ENCODE data around the gene KIT.

The KIT gene

DNA sequence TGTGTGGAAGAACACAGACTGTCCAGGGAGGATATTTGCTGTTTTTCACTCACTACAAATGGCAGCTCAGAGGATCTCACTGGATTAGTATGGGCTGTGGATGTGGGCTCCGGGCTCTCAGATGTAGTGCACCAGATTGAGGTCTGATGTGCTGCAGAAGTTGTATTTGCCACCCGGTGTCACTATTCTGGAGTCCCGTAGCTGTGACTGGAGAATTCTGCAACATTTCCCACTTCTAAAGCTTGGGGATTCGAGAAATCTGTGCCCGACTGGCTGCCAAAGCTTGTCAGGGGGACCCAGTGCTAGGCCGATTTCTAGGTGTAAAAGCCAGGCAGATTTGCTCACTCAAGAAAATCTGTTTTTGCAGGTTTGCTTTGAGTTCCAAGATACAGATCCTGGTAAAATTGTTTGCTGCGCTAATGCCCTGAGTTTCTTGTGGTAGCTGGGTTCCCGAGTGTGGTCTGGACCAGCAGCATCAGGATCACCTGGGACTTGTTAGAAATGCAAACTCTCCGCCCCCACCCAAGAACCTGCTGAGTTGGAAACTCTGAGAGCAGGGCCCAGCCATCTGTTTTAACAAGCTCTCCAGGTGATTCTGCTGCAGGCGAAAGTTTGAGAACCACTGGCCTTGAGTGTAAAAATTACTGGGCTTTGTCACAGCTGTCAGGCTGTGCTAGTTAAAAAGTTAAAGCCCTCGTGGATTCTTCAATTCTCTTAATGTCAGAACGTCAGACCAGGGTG lies 18.1 kb downstream of the KIT start:
- H3K4me3 Mint-ChIP-seq = no peak overlapping the region

DNA sequence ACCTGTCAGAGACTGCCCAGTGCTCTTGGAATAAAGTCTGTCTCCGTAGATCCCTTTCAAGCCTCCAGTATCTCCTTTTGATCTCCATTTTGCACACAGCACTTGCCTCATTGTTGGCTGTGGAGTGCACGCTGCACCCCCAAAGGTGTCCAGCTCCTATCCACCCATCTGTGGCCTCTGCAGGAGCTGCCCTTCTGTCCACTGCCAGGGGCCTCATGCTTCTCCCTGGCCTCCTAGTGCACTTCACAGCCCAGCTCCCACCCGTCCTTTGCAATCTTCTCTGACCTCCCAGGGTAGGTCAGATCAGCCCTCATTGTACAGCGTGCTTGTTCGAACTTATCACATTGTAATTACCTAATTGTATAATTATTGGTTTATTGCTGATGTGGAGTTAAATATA lies 18.9 kb downstream of the KIT start:
- ATAC-seq (replicated peaks) = no peak
- DNase-seq = no peak
- H3K27me3 Mint-ChIP-seq = peaks cover 8 to 24% of the 10 kb centered on the region in 2 donors

More for the DNA sequence above, 18.1 kb downstream of the KIT start:
- ATAC-seq (replicated peaks) (no peak), DNase-seq (no peak)
- H3K36me3 Mint-ChIP-seq = no peaks in the 10 kb centered on the region
- peaks cover 0 to 1% of the 10 kb centered on the region in 2 donors for H3K9me3 Mint-ChIP-seq
- no peaks in the 10 kb centered on the region for H3K4me1 Mint-ChIP-seq
- H3K27ac Mint-ChIP-seq = no peak overlapping the region
- peaks cover 8 to 24% of the 10 kb centered on the region in 2 donors for H3K27me3 Mint-ChIP-seq

GRCh38 chr4:54677416-54677815 lies 19.7 kb downstream of the KIT start:
- Mint-ChIP-seq H3K36me3 (no peaks in the 10 kb centered on the region), H3K27me3 (peaks cover 8 to 24% of the 10 kb centered on the region in 2 donors), H3K27ac (no peak overlapping the region), H3K4me1 (no peaks in the 10 kb centered on the region), H3K4me3 (no peak overlapping the region), H3K9me3 (peaks cover 0 to 1% of the 10 kb centered on the region in 2 donors)
- DNase-seq = no peak
- no peak for ATAC-seq (replicated peaks)

More for the DNA sequence above, 18.9 kb downstream of the KIT start:
- H3K9me3 Mint-ChIP-seq = peaks cover 0 to 1% of the 10 kb centered on the region in 2 donors
- no peaks in the 10 kb centered on the region for H3K36me3 Mint-ChIP-seq
- no peak overlapping the region for H3K4me3 Mint-ChIP-seq
- no peaks in the 10 kb centered on the region for H3K4me1 Mint-ChIP-seq
- no peak overlapping the region for H3K27ac Mint-ChIP-seq

- no peak overlapping the region for H3K27ac Mint-ChIP-seq
- H3K4me3 Mint-ChIP-seq = no peak overlapping the region
- H3K36me3 Mint-ChIP-seq = no peaks in the 10 kb centered on the region
- H3K4me1 Mint-ChIP-seq = peaks cover under 1 to 2% of the 10 kb centered on the region in 2 donors
- DNase-seq = no peak
- ATAC-seq (replicated peaks) = no peak
- H3K27me3 Mint-ChIP-seq = peaks cover 8 to 24% of the 10 kb centered on the region in 2 donors
- peaks cover 0 to 1% of the 10 kb centered on the region in 2 donors for H3K9me3 Mint-ChIP-seq
Observed at GRCh38 chr4:54677853-54678650, 20.3 kb downstream of the KIT start.

- no peak overlapping the region for H3K4me3 Mint-ChIP-seq
- H3K9me3 Mint-ChIP-seq = peaks cover 0 to 1% of the 10 kb centered on the region in 2 donors
- H3K27ac Mint-ChIP-seq = peak overlapping the region; percentile 37
- H3K4me1 Mint-ChIP-seq = peaks cover 5 to 9% of the 10 kb centered on the region in 2 donors
- DNase-seq = no peak
- no peak for ATAC-seq (replicated peaks)
- H3K36me3 Mint-ChIP-seq = no peaks in the 10 kb centered on the region
- peaks cover 8 to 24% of the 10 kb centered on the region in 2 donors for H3K27me3 Mint-ChIP-seq
Observed at GRCh38 chr4:54678826-54679225, 21.1 kb downstream of the KIT start.

DNA sequence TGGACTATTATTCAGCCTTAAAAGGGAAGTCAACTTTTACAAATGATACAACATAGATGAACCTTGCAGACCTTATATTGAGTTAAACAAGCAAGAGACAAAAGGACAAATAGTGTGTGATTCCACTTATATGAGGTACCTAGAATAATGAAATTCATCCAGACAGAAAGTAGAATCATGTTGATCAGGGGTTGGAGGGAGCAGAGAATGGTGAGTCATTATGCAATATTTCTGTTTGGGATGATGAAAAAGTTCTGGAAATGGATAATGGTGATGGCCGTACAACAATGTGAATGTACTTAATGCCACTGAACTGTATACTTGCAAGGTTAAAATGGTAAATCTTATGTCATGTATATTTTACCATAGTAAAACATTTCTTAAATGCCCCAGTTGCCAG lies 22.1 kb downstream of the KIT start:
- no peak for DNase-seq
- Mint-ChIP-seq H3K27me3 (peaks cover 4 to 18% of the 10 kb centered on the region in 2 donors), H3K4me3 (no peak overlapping the region), H3K4me1 (peaks cover 11 to 18% of the 10 kb centered on the region in 2 donors), H3K9me3 (no peaks in the 10 kb centered on the region), H3K36me3 (no peaks in the 10 kb centered on the region), H3K27ac (no peak overlapping the region)
- no peak for ATAC-seq (replicated peaks)

- H3K4me3 Mint-ChIP-seq = peak overlapping the region in 1 of 2 donors; percentile 40
- no peak overlapping the region for H3K27ac Mint-ChIP-seq
- DNase-seq (peak; percentile 49), ATAC-seq (replicated peaks) (peak in 1 of 2 donors; percentile 27)
- H3K9me3 Mint-ChIP-seq = no peaks in the 10 kb centered on the region
- peaks cover 3 to 11% of the 10 kb centered on the region in 2 donors for H3K27me3 Mint-ChIP-seq
- peaks cover 0 to 4% of the 10 kb centered on the region in 2 donors for H3K36me3 Mint-ChIP-seq
- H3K4me1 Mint-ChIP-seq = peaks cover 34 to 47% of the 10 kb centered on the region in 2 donors
Observed at GRCh38 chr4:54683616-54684346, 26.0 kb downstream of the KIT start.

DNA sequence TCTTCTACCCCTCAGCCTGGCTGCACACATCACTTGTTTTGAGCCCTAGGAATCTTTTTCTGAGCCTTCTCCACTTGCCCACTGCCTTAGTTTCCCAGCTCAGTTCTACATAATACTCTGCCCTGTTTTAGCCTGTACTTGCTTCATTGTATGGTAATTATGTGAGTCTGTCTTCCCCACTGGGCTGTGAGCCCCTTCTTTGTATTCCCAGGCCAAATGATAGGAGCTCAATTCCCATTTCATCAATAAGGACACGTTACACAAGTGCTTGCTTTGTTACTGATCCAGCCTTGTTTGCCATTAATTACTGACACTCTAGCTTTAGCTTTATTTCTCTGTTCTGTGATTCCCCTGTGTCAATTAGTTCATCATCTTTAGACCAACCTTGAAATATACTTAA lies 28.1 kb downstream of the KIT start:
- DNase-seq = no peak
- H3K27ac Mint-ChIP-seq = peak overlapping the region; percentile 10
- H3K4me3 Mint-ChIP-seq = no peak overlapping the region
- ATAC-seq (replicated peaks) = no peak
- H3K36me3 Mint-ChIP-seq = peaks cover 0 to 4% of the 10 kb centered on the region in 2 donors
- H3K9me3 Mint-ChIP-seq = no peaks in the 10 kb centered on the region
- H3K4me1 Mint-ChIP-seq = peaks cover 36 to 50% of the 10 kb centered on the region in 2 donors
- peaks cover 0 to 7% of the 10 kb centered on the region in 2 donors for H3K27me3 Mint-ChIP-seq

DNA sequence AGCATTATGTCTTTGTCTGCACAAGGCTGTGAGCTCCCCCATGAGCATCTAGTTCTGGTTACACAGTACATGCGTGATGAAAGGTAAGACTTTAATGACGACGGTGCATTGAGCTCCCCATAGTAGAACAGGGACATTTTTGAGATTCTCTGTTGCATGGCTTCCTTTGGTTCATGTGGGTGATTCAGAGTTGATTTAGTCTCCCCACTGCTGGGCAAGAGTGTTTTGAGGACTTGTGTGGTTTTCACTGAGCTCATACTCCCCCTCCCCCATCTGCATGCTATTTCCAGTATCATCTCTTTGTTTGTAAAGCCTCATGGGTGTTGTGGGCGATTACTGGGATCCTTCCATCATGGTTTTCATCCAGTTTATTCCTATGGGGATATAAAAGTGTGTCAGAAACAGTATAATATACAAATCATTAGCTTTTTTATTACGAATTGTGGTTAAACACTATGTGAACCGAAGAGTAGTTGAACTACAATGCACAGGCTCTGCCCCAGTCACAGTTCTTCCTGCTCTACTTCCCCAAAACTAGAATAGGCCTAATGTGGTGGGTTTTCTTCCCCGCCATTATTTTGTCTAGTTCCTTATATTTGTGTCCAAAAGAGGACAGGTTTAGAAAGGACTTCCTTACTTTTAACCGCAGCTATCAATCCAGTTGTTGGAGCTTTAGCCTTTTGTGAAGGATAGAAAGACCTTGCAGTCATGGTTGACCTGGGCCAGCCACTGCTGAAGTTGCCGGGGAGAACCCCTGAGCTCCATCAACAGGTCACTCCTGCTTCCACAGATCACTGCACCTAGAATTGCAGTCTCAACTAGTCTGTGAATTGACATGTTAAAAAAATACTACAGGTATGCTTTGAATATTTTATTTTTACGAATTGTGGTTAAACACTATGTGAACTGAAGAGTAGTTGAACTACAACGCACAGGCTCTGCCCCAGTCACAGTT lies 30.4 kb downstream of the KIT start:
- Mint-ChIP-seq H3K4me3 (peak overlapping the region; percentile 52 to 66), H3K36me3 (peaks cover 0 to 4% of the 10 kb centered on the region in 2 donors), H3K9me3 (no peaks in the 10 kb centered on the region), H3K27ac (peak overlapping the region; percentile 93), H3K4me1 (peaks cover 35 to 47% of the 10 kb centered on the region in 2 donors), H3K27me3 (peaks cover 15 to 18% of the 10 kb centered on the region in 2 donors)
- peak; percentile 73 for DNase-seq
- ATAC-seq (replicated peaks) = peak; percentile 81 to 84

- H3K4me1 Mint-ChIP-seq = no peaks in the 10 kb centered on the region
- DNase-seq = no peak
- peaks cover 22 to 27% of the 10 kb centered on the region in 2 donors for H3K27me3 Mint-ChIP-seq
- H3K9me3 Mint-ChIP-seq = no peaks in the 10 kb centered on the region
- H3K36me3 Mint-ChIP-seq = no peaks in the 10 kb centered on the region
- no peak overlapping the region for H3K27ac Mint-ChIP-seq
- ATAC-seq (replicated peaks) = no peak
- no peak overlapping the region for H3K4me3 Mint-ChIP-seq
Observed at GRCh38 chr4:54695337-54695736, 37.6 kb downstream of the KIT start.

DNA sequence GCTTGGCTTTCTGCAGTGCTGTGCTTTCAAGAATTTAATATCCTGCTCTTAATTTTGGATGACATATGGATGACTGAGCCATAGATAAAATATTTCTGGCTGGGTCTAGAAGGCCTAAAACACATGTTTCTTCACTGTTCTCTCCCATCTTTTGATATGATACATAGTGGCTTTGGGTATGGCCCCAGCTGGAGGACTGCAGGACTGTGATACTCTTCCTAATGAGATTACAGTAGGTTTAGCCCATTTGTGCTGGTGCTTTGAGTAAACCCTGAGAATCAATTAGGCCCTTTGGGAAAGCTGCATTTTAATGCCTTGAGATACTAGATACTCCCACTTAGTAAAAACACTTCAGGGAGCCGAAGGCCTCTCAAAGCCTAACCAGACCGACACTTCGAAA lies 38.0 kb downstream of the KIT start:
- no peak for ATAC-seq (replicated peaks)
- no peaks in the 10 kb centered on the region for H3K4me1 Mint-ChIP-seq

GRCh38 chr4:54696649-54697048 lies 38.9 kb downstream of the KIT start:
- Mint-ChIP-seq H3K36me3 (no peaks in the 10 kb centered on the region), H3K9me3 (no peaks in the 10 kb centered on the region), H3K4me3 (no peak overlapping the region), H3K27ac (no peak overlapping the region), H3K27me3 (peaks cover 16 to 20% of the 10 kb centered on the region in 2 donors), H3K4me1 (no peaks in the 10 kb centered on the region)
- DNase-seq (no peak), ATAC-seq (replicated peaks) (no peak)

More for the DNA sequence above, 38.0 kb downstream of the KIT start:
- Mint-ChIP-seq H3K27me3 (peaks cover 22 to 27% of the 10 kb centered on the region in 2 donors), H3K27ac (no peak overlapping the region), H3K36me3 (no peaks in the 10 kb centered on the region), H3K9me3 (no peaks in the 10 kb centered on the region), H3K4me3 (no peak overlapping the region)
- no peak for DNase-seq

DNA sequence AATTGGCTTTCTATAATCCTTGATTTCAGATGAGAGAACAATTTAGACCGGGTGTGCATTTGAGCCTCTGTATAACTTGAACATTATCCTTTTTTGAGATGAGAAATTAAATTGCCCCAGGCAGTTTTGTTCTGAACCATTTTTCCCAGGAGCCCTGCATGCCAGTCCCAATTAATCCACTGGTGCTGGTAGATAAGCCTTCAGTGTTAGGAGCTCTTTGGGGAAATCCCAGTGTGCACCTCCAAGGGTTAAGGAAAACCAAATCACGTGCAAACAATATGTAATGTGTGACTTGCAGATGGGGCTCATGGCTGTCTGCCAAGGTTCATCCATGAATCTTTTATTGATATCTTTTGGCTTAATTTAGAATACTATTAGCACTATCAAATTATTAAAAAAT lies 43.2 kb downstream of the KIT start:
- peaks cover 0 to 6% of the 10 kb centered on the region in 2 donors for H3K27me3 Mint-ChIP-seq
- H3K27ac Mint-ChIP-seq = no peak overlapping the region
- no peaks in the 10 kb centered on the region for H3K9me3 Mint-ChIP-seq
- no peaks in the 10 kb centered on the region for H3K4me1 Mint-ChIP-seq
- no peak overlapping the region for H3K4me3 Mint-ChIP-seq
- ATAC-seq (replicated peaks) (no peak), DNase-seq (no peak)
- H3K36me3 Mint-ChIP-seq = no peaks in the 10 kb centered on the region

Measured in stimulated activated naive B cell treated with anti-CD40 and anti-IgM and Interleukin-4, amounts not matched to agents 10 μg/mL and 1 μg/mL and 100 μg/mL, for 72 hours (primary cell).